Lower lobe of right lung (tissue), 2 donors: ENCODE data around the gene FLT3. TPM values are rescaled to one million over a fixed set of nuclear protein-coding genes. Genes with fewer than 3 reads are reported as not detected.
"Not testable (repeated sequence)": the region's sequence is repeated elsewhere in the genome, so short reads cannot be mapped to it uniquely, and the experiment has no call there.

Source experiments
- ATAC-seq, 2 donors: fragments of 200-7000 bp; cut with Tn5 transposase; one replicate each; pipeline ENCODE4 v1.9.1; 2020 to 2022; ENCODE audit warnings: mild to moderate bottlenecking in 2 of 2, moderate library complexity in 2 of 2
- DNase-seq: peaks from one replicate; pipeline ENCODE4 v3.0.0-alpha.2; 2020
- H3K27ac ChIP-seq: fragments of 200-600 bp; one replicate; pipeline ENCODE4 v1.8.0; 2022
- H3K27me3 ChIP-seq: fragments of 200-600 bp; one replicate; pipeline ENCODE4 v1.8.0; 2022; ENCODE audit warnings: low read depth
- H3K36me3 ChIP-seq: fragments of 200-600 bp; one replicate; pipeline ENCODE4 v1.8.0; 2022; ENCODE audit warnings: mild to moderate bottlenecking
- H3K4me1 ChIP-seq: fragments of 200-600 bp; one replicate; pipeline ENCODE4 v1.8.0; 2022
- H3K4me3 ChIP-seq: fragments of 200-600 bp; one replicate; pipeline ENCODE4 v1.8.0; 2022; ENCODE audit warnings: mild to moderate bottlenecking
- H3K9me3 ChIP-seq: fragments of 200-600 bp; one replicate; pipeline ENCODE4 v1.8.0; 2022
- intact Hi-C: fragments of 100-400 bp; cut with DNase I; formaldehyde crosslinking; loops from one replicate; pipeline ENCODE4 v1.11.0; 2022
- total RNA-seq: library from RNA; stranded (reverse); fragmentation: NEBNext Ultra II Directional; extraction: Animal tissue kit (Norgen Biotek cat#: 25700); gene quantifications from one replicate; pipeline ENCODE4 v1.2.1, GENCODE V29; 2021
- TF ChIP-seq, protein P1 (sequence below): fragments of 200-600 bp; IDR thresholded peaks from one replicate; pipeline ENCODE4 v1.8.0; 2022; ENCODE audit warnings: antibody characterized with exemption, mild to moderate bottlenecking
- donor health status: DM: no; HTN: yes; CAD: no; lungs with severe emphysema.

Gene FLT3
- total RNA-seq, 1 donor from 2014 or later: 1.6 TPM

DNA sequence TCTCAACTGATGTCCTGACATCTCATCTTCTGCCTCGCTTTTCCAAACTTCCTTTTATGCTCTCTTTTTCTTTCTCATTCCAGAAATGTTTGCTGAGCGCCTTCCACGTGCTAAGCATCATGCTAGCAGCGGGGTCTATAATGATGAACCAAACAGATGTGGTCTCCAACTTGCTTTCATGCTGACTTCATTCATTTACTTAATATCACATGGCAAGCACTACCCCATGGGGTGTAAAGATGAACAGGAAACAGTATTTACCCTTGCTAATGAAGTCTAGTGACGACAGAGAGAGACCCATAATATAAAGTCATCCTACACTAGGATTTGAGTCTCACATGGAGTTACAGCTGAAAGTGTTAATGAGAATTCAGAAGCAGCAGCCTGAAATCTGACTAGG, 90.3 kb downstream of the FLT3 start:
- ATAC-seq (no peak), DNase-seq (no peak)
- no peak overlapping the region for H3K27ac ChIP-seq
- TF ChIP-seq, protein P1, sequence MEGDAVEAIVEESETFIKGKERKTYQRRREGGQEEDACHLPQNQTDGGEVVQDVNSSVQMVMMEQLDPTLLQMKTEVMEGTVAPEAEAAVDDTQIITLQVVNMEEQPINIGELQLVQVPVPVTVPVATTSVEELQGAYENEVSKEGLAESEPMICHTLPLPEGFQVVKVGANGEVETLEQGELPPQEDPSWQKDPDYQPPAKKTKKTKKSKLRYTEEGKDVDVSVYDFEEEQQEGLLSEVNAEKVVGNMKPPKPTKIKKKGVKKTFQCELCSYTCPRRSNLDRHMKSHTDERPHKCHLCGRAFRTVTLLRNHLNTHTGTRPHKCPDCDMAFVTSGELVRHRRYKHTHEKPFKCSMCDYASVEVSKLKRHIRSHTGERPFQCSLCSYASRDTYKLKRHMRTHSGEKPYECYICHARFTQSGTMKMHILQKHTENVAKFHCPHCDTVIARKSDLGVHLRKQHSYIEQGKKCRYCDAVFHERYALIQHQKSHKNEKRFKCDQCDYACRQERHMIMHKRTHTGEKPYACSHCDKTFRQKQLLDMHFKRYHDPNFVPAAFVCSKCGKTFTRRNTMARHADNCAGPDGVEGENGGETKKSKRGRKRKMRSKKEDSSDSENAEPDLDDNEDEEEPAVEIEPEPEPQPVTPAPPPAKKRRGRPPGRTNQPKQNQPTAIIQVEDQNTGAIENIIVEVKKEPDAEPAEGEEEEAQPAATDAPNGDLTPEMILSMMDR: no peak
- peaks cover 4% of the 10 kb centered on the region for H3K27me3 ChIP-seq
- H3K4me3 ChIP-seq: no peak overlapping the region
- intact Hi-C loops: no loop called here
- no peaks in the 10 kb centered on the region for H3K9me3 ChIP-seq
- H3K4me1 ChIP-seq: no peaks in the 10 kb centered on the region
- no peaks in the 10 kb centered on the region for H3K36me3 ChIP-seq

DNA sequence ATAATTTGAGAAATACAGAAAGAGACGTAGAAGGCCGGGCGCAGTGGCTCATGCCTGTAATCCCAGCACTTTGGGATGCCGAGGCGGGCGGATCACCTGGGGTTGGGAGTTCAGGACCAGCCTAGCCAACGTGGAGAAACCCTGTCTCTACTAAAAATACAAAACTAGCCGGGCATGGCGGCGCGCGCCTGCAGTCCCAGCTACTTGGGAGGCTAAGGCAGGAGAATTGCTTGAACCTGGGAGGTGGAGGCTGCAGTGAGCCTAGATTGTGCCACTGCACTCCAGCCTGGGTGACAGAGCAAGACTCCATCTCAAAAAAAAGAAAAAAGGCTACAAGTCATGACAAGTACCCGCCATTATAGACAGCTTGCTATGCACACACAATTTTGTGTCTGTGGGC, 95.4 kb downstream of the FLT3 start:
- H3K36me3 ChIP-seq, H3K9me3 ChIP-seq, H3K4me1 ChIP-seq, H3K4me3 ChIP-seq, ATAC-seq, H3K27ac ChIP-seq, DNase-seq, H3K27me3 ChIP-seq, intact Hi-C loops: not testable (repeated sequence)

DNA sequence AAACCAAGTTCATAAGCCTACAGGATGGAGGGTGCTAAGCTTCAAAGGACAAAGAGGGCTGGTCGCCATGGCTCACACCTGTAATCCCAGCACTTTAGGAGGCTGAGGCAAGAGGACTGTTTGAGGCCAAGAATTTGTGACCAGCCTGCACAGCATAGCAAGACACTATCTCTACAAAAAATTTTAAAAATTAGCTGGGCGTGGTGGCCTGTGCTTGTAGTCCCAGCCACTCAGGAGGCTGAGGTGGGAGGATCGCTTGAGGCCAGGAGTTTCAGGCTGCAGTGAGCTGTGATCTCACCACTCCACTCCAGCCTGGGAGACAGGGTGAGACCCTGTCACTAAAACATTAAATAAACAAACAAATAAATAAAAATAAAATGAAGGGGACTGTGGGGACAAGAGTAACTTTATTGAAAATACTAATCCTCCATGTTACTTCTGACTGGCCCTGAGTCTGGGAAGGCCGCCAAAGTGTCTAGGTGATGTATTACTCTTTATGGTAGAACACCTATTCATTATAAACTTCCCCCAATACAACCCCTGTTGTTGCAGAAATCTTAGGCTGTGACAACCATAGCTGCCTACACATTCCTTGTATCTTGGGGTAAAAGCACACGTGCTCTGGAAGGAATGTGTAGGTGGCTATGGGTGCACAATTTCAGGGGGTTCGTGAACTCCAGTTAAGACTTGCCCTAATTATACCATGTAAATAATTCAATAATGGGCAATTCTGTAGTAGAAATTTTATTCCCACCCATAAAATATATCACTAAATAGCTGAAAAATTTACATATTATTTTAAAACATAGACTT, 97.3 kb downstream of the FLT3 start:
- TF ChIP-seq, protein P1: no peak
- H3K4me1 ChIP-seq: no peaks in the 10 kb centered on the region
- intact Hi-C loops: no loop called here
- H3K27me3 ChIP-seq: no peaks in the 10 kb centered on the region
- no peak overlapping the region for H3K27ac ChIP-seq
- DNase-seq: no peak
- ATAC-seq: no peak
- H3K4me3 ChIP-seq: no peak overlapping the region
- H3K36me3 ChIP-seq: no peaks in the 10 kb centered on the region
- H3K9me3 ChIP-seq: no peaks in the 10 kb centered on the region

DNA sequence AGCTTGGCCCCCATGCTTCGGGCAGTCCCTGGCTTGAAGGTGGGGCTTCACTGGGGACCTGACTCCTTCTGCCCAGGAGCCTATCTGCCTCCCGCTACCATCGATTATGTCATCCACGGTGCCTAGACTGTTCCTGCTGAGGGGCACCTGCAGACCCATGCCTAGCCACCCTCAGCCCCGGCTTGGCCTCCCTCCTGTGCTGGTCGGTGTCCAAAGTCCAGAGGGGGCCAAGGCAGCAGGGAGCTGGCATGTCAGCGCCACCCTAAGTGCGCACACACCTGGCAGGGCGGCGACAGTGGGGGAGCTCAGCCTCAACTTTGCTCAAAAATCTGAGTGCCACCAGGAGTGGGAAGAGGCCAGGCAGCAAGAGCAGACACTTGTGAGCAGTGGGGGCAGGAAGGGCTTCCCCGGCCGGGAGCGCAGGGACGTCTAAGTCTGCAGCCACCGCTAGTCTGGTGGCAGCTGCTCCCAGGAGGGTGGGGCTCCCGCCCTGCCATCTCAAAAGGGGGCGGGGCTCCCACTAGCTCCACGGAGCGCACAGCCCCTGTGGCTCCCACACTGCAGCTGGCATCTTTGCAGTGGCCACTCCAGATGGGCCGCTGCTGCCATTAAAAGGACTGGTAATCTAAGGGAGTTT, 98.4 kb downstream of the FLT3 start:
- Histone ChIP-seq H3K9me3 (no peaks in the 10 kb centered on the region), H3K27me3 (no peaks in the 10 kb centered on the region), H3K4me1 (no peaks in the 10 kb centered on the region), H3K36me3 (no peaks in the 10 kb centered on the region), H3K27ac (no peak overlapping the region), H3K4me3 (no peak overlapping the region)
- no peak for DNase-seq
- TF ChIP-seq, protein P1: no peak
- peak in 1 of 2 donors; percentile 29 for ATAC-seq
- intact Hi-C loops: no loop called here

DNA sequence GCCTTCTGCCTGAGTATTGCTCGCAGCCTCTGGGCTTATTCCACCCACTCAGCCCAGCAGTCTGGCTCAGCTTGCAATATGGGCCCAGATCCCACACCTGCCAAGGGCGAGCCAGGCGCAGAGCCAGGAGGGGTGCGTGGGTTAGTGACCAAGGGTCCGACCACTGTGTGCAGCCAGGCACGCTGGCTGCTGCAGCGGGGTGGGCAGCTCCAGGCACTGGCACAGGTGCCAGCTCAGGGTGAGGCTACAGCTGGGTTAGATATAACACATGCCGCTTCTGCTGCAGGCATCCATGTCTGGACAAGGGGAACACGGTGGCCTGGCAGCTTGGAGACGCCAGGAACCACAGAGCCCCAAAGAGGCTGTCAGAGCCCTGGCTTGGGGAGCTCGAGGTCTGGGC, 99.3 kb downstream of the FLT3 start:
- TF ChIP-seq, protein P1: no peak
- no peaks in the 10 kb centered on the region for H3K4me1 ChIP-seq
- no peaks in the 10 kb centered on the region for H3K27me3 ChIP-seq
- no peak overlapping the region for H3K27ac ChIP-seq
- DNase-seq (no peak), ATAC-seq (peak in 1 of 2 donors; percentile 38)
- H3K4me3 ChIP-seq: no peak overlapping the region
- H3K9me3 ChIP-seq: no peaks in the 10 kb centered on the region
- intact Hi-C loops: no loop called here
- H3K36me3 ChIP-seq: no peaks in the 10 kb centered on the region

DNA sequence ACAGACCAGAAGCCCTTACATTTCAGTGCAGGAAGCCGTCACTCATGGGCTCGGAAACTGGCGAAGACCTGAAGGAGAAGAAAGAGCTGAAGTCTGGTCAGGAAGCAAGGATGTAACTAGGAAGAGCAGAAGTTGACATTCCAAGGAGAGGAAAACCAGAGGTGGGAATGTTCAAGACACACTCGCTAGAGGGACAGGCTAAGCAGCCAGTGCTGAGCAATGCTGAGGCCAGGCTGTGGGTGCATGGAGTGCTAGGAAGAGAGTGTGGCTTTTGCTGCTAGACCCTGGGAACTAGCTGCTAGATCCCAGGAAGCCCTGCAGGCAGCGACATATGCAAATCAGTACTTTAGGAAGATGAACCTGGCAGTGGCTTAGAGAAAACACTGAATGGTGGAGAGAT, 99.8 kb downstream of the FLT3 start:
- H3K36me3 ChIP-seq: no peaks in the 10 kb centered on the region
- DNase-seq (no peak), ATAC-seq (peak in 1 of 2 donors; percentile 30)
- intact Hi-C loops: no loop called here
- H3K27me3 ChIP-seq: no peaks in the 10 kb centered on the region
- H3K27ac ChIP-seq: no peak overlapping the region
- no peaks in the 10 kb centered on the region for H3K9me3 ChIP-seq
- no peak overlapping the region for H3K4me3 ChIP-seq
- no peaks in the 10 kb centered on the region for H3K4me1 ChIP-seq
- TF ChIP-seq, protein P1: no peak
